SK-N-SH (cell line): ENCODE data around the gene TJP3. TPM values are rescaled to one million over a fixed set of nuclear protein-coding genes. Genes with fewer than 3 reads are reported as not detected.

Source experiments
- CTCF ChIA-PET: fragments of 300-600, 350-600 bp; formaldehyde crosslinking; extraction: SDS; loops from one replicate; lab custom pipeline; 2021; lab: Yijun Ruan, JAX
- POLR2A ChIA-PET: fragments of 350-600 bp; sonication (Branson Sonifier 250); formaldehyde crosslinking; extraction: SDS; loops from one replicate; lab custom pipeline; 2020; ENCODE audit warnings: antibody characterized with exemption, inconsistent platforms; lab: Yijun Ruan, JAX
- DNase-seq: peaks from one replicate; pipeline ENCODE4 v3.0.0; 2012
- H2AFZ ChIP-seq: fragments of 200-600 bp; sonication (generic); 2 replicates; pipeline ENCODE4 v1.8.1; 2016; ENCODE audit warnings: antibody characterized with exemption, mild to moderate bottlenecking, low read depth
- H3F3A ChIP-seq: fragments of 200-600 bp; sonication (generic); replicated peaks from 2 replicates; pipeline ENCODE3; 2016; ENCODE audit warnings: antibody characterized with exemption, mild to moderate bottlenecking; ENCODE audit not compliant: insufficient read depth
- H3K27ac ChIP-seq, 2 experiments: fragments of 200-500 bp in 1 of 2; fragments of 200-600 bp in 1 of 2; sonication (Bioruptor generic) in 1 of 2; sonication (generic), shearing (Covaris generic) in 1 of 2; 2 replicates each; pipeline versions ENCODE4 v1.5.1 to v1.6.1; 2014 to 2016; ENCODE audit warnings: low read depth in 2 of 2, inconsistent platforms in 1 of 2, low read length in 1 of 2, mild to moderate bottlenecking in 1 of 2, mixed read lengths in 1 of 2
- H3K27me3 ChIP-seq: fragments of 200-600 bp; sonication (generic), shearing (Covaris generic); 2 replicates; pipeline ENCODE4 v1.6.1; 2016; ENCODE audit warnings: mixed run types; ENCODE audit not compliant: insufficient read depth
- H3K36me3 ChIP-seq, 2 experiments: fragments of 200-500 bp in 1 of 2; fragments of 200-600 bp in 1 of 2; sonication (Bioruptor generic) in 1 of 2; sonication (generic) in 1 of 2; replicated peaks in 1 of 2; 2 replicates each; pipeline versions ENCODE3 to v1.5.1; 2014 to 2016; ENCODE audit warnings: low read length in 1 of 2, mild to moderate bottlenecking in 1 of 2; ENCODE audit not compliant: insufficient read depth in 2 of 2, control insufficient read depth in 1 of 2
- H3K4me1 ChIP-seq, 2 experiments: fragments of 200-500 bp in 1 of 2; fragments of 200-600 bp in 1 of 2; sonication (Bioruptor generic) in 1 of 2; sonication (generic), shearing (Covaris generic) in 1 of 2; 2 replicates each; pipeline versions ENCODE4 v1.5.1 to v1.6.1; 2014 to 2016; ENCODE audit warnings: low read depth in 1 of 2, low read length in 1 of 2, mixed run types in 1 of 2; ENCODE audit not compliant: insufficient read depth in 2 of 2, control insufficient read depth in 1 of 2
- H3K4me2 ChIP-seq: fragments of 200-600 bp; sonication (generic), shearing (Covaris generic); 2 replicates; pipeline ENCODE4 v1.6.1; 2017; ENCODE audit warnings: mixed run types
- H3K4me3 ChIP-seq, 2 experiments: fragments of 200-500 bp in 1 of 2; fragments of 200-600 bp in 1 of 2; sonication (Bioruptor generic) in 1 of 2; sonication (generic), shearing (Covaris generic) in 1 of 2; 2 replicates each; pipeline versions ENCODE4 v1.5.1 to v1.8.1; 2014 to 2016; ENCODE audit warnings: low read depth in 2 of 2, inconsistent platforms in 1 of 2, low read length in 1 of 2, mild to moderate bottlenecking in 1 of 2, mixed read lengths in 1 of 2, moderate library complexity in 1 of 2
- H3K79me2 ChIP-seq: fragments of 200-600 bp; sonication (generic); 2 replicates; pipeline ENCODE4 v1.8.1; 2017; ENCODE audit warnings: mild to moderate bottlenecking; ENCODE audit not compliant: insufficient read depth
- H3K9ac ChIP-seq: fragments of 200-600 bp; sonication (generic); 2 replicates; pipeline ENCODE4 v1.6.1; 2017; ENCODE audit warnings: mixed run types
- H3K9me2 ChIP-seq: fragments of 200-600 bp; sonication (generic); 2 replicates; pipeline ENCODE4 v1.6.1; 2017; ENCODE audit warnings: mixed run types
- H3K9me3 ChIP-seq: fragments of 200-600 bp; sonication (generic); 2 replicates; pipeline ENCODE4 v1.6.1; 2017; ENCODE audit warnings: mixed run types, mild to moderate bottlenecking, moderate library complexity
- H4K20me1 ChIP-seq: fragments of 200-600 bp; sonication (generic); 2 replicates; pipeline ENCODE4 v1.6.1; 2017; ENCODE audit warnings: mild to moderate bottlenecking, mixed run types; ENCODE audit not compliant: insufficient read depth
- CTCF ChIP-seq: fragments of 200-600 bp; sonication (generic); IDR thresholded peaks from 2 replicates; pipeline ENCODE4 v1.6.1; 2017; ENCODE audit warnings: antibody characterized with exemption, mild to moderate bottlenecking, moderate library complexity
- EP300 ChIP-seq, 2 experiments: IDR thresholded peaks; 2 replicates each; pipeline versions ENCODE4 v1.4.0 to v1.6.1; 2012; ENCODE audit warnings: borderline replicate concordance in 1 of 2, low read depth in 1 of 2, low read length in 1 of 2
- EZH2phosphoT487 ChIP-seq: fragments of 200-600 bp; sonication (generic); IDR thresholded peaks from 2 replicates; pipeline ENCODE4 v1.6.1; 2017; ENCODE audit warnings: low read depth, mixed run types, mild to moderate bottlenecking, antibody characterized with exemption, moderate library complexity, borderline replicate concordance
- FOSL2 ChIP-seq: IDR thresholded peaks from 2 replicates; pipeline ENCODE4 v1.4.0; 2012; ENCODE audit warnings: low read depth, mild to moderate bottlenecking, moderate library complexity, borderline replicate concordance
- FOXJ3 ChIP-seq: sonication (generic); formaldehyde crosslinking; IDR thresholded peaks from 2 replicates; pipeline ENCODE4 v1.5.1; 2020; ENCODE audit warnings: mild to moderate bottlenecking, missing genetic modification reagents
- GABPA ChIP-seq: IDR thresholded peaks from 2 replicates; pipeline ENCODE4 v1.4.0; 2012; ENCODE audit warnings: low read depth, mild to moderate bottlenecking
- GATA2 ChIP-seq: sonication (generic); formaldehyde crosslinking; IDR thresholded peaks from 2 replicates; pipeline ENCODE4 v1.5.0; 2020; ENCODE audit warnings: mild to moderate bottlenecking, missing genetic modification reagents
- MEF2A ChIP-seq: IDR thresholded peaks from 2 replicates; pipeline ENCODE4 v1.4.0; 2012; ENCODE audit warnings: low read depth, borderline replicate concordance
- NRF1 ChIP-seq: IDR thresholded peaks from 2 replicates; pipeline ENCODE4 v1.6.1; 2012; ENCODE audit warnings: low read depth, mild to moderate bottlenecking, low read length
- PBX3 ChIP-seq: IDR thresholded peaks from 2 replicates; pipeline ENCODE4; 2012
- RFX5 ChIP-seq: IDR thresholded peaks from 2 replicates; pipeline ENCODE4 v1.6.1; 2012; ENCODE audit warnings: mild to moderate bottlenecking, improper control_type of control experiment, low read length
- RXRA ChIP-seq: IDR thresholded peaks from 2 replicates; pipeline ENCODE4 v1.4.0; 2012; ENCODE audit warnings: low read depth, mild to moderate bottlenecking, borderline replicate concordance
- SIN3A ChIP-seq: IDR thresholded peaks from 2 replicates; pipeline ENCODE4 v1.6.1; 2012; ENCODE audit warnings: low read depth, mild to moderate bottlenecking, low read length, moderate library complexity, borderline replicate concordance
- SMC3 ChIP-seq: IDR thresholded peaks from 2 replicates; pipeline ENCODE4 v1.6.1; 2012; ENCODE audit warnings: low read depth, low read length, improper control_type of control experiment
- TAF1 ChIP-seq: IDR thresholded peaks from 2 replicates; pipeline ENCODE4 v1.6.1; 2012; ENCODE audit warnings: low read depth, mild to moderate bottlenecking, low read length, moderate library complexity, borderline replicate concordance
- USF1 ChIP-seq: IDR thresholded peaks from 2 replicates; pipeline ENCODE4 v1.4.0; 2012; ENCODE audit warnings: low read depth, borderline replicate concordance
- USF2 ChIP-seq: fragments of 150-350 bp; IDR thresholded peaks from 2 replicates; pipeline ENCODE4 v1.6.1; 2017; ENCODE audit warnings: antibody characterized with exemption, low read length, low read depth, borderline replicate concordance
- YY1 ChIP-seq: IDR thresholded peaks from 2 replicates; pipeline ENCODE4 v1.4.0; 2012; ENCODE audit warnings: low read depth, mild to moderate bottlenecking
- WGBS: methylation state at CpG from one replicate; pipeline ENCODE4 v1.1.6; 2017; ENCODE audit warnings: low lambda C conversion rate; 5-methylcytosine and 5-hydroxymethylcytosine counted together
- polyA plus RNA-seq, 3 experiments: library from polyadenylated mRNA; depleted of rRNA; stranded (reverse); fragments of >200 nt; gene quantifications; 2 replicates each; pipeline ENCODE4 v1.2.3, GENCODE V29; 2012

The TJP3 gene
- polyA plus RNA-seq, 1 of the 3 experiments (the other 2 are of a cell fraction) = 0.36 TPM

GRCh38 chr19:3785938-3786824, 78.0 kb downstream of the TJP3 start, which contains the start of gene MATK:
MATK (minus strand) TSS chr19:3786381; CDS start chr19:3785135, 1,246 bp downstream.
- DNase-seq = peak; percentile 69
- H3K27ac ChIP-seq = no peak within 1 kb of the TSS
- H3K9me3 ChIP-seq = peaks cover 9% of the 10 kb centered on the region
- H3K36me3 ChIP-seq = no peaks in the 10 kb centered on the region
- no peak within 1 kb of the TSS for H3K9ac ChIP-seq
- H3F3A ChIP-seq = no peaks in the 10 kb centered on the region
- no peak within 1 kb of the TSS for H2AFZ ChIP-seq
- CTCF ChIA-PET = no interaction called here
- no peaks in the 10 kb centered on the region for H3K9me2 ChIP-seq
- TF ChIP-seq YY1 (no peak), NRF1 (no peak), FOXJ3 (CRISPR knock-in tag) (no peak), RXRA (no peak), MEF2A (no peak), SIN3A (no peak), EZH2phosphoT487 (no peak), CTCF (no peak), TAF1 (no peak), USF2 (no peak), GATA2 (CRISPR knock-in tag) (no peak), EP300 (IDR thresholded peaks at IDR 0.05; ENCODE audit: borderline replicate concordance in 1 of 2, low read depth in 1 of 2, low read length in 1 of 2) (no peak), SMC3 (no peak), GABPA (no peak), USF1 (no peak), FOSL2 (no peak), RFX5 (no peak), PBX3 (no peak)
- H4K20me1 ChIP-seq = no peaks in the 10 kb centered on the region
- peaks cover 36% of the 10 kb centered on the region for H3K27me3 ChIP-seq
- no peak within 1 kb of the TSS; the same call in 1 of the 2 replicates for H3K4me2 ChIP-seq
- no peaks in the 10 kb centered on the region for H3K79me2 ChIP-seq
- 22% methylated on average over 25 of the region's 101 CpGs for WGBS
- H3K4me3 ChIP-seq = no peak within 1 kb of the TSS
- POLR2A ChIA-PET = no interaction called here
- H3K4me1 ChIP-seq = no peaks in the 10 kb centered on the region; a peak in 1 of 4 replicates
